IMR-90 (cell line): ENCODE measurements around the gene NXPH1. TPM values are rescaled to one million over a fixed set of nuclear protein-coding genes. Genes with fewer than 3 reads are reported as not detected.

Experiments
- ATAC-seq: fragments of 200-7000 bp; cut with Tn5 transposase; 2 replicates; pipeline ENCODE4 v1.9.1; 2020; ENCODE audit warnings: low read depth, mild to moderate bottlenecking, moderate library complexity
- BruUV-seq: library from RNA; stranded (reverse); fragments of 400-500 nt; replicated peaks from 2 replicates; lab custom pipeline; 2021; lab: Mats Ljungman, UMichigan
- CTCF ChIA-PET: fragments of 300-600 bp; formaldehyde crosslinking; extraction: SDS; loops from one replicate; lab custom pipeline; 2021; ENCODE audit warnings: antibody characterized with exemption; lab: Yijun Ruan, JAX
- POLR2A ChIA-PET: fragments of 300-600 bp; sonication (Branson Sonifier 250); formaldehyde crosslinking; loops from one replicate; lab custom pipeline; 2022; ENCODE audit warnings: antibody characterized with exemption; ENCODE audit not compliant: unreplicated experiment; lab: Charles Lee
- DNase-seq: peaks from one replicate; pipeline ENCODE4 v3.0.0; 2013
- H2AFZ ChIP-seq: replicated peaks from 2 replicates; pipeline ENCODE3; 2013; ENCODE audit warnings: low read length, mild to moderate bottlenecking; ENCODE audit not compliant: poor library complexity
- H2AK5ac ChIP-seq: 2 replicates; pipeline ENCODE4 v1.6.1; 2013; ENCODE audit warnings: low read depth, low read length, inconsistent platforms
- H2AK9ac ChIP-seq: replicated peaks from 2 replicates; pipeline ENCODE3; 2013; ENCODE audit warnings: mild to moderate bottlenecking, low read depth, low read length, moderate library complexity; ENCODE audit not compliant: poor library complexity
- H2BK120ac ChIP-seq: 2 replicates; pipeline ENCODE4 v1.6.1; 2013; ENCODE audit warnings: low read depth, low read length, inconsistent platforms
- H2BK15ac ChIP-seq: 3 replicates; pipeline ENCODE4 v1.6.1; 2013; ENCODE audit warnings: low read depth, low read length, inconsistent platforms
- H2BK20ac ChIP-seq: 2 replicates; pipeline ENCODE4 v1.6.1; 2013; ENCODE audit warnings: low read depth, mild to moderate bottlenecking, inconsistent platforms, low read length, moderate library complexity
- H2BK5ac ChIP-seq: 2 replicates; pipeline ENCODE4 v1.6.1; 2013; ENCODE audit warnings: mild to moderate bottlenecking, low read depth, low read length, inconsistent platforms; ENCODE audit not compliant: poor library complexity, severe bottlenecking
- H3K14ac ChIP-seq: replicated peaks from 2 replicates; pipeline ENCODE4 v1.6.1; 2013; ENCODE audit warnings: low read depth, low read length, inconsistent platforms
- H3K18ac ChIP-seq: 2 replicates; pipeline ENCODE4 v1.6.1; 2013; ENCODE audit warnings: low read depth, low read length, control low read depth
- H3K23ac ChIP-seq: 2 replicates; pipeline ENCODE4 v1.6.1; 2013; ENCODE audit warnings: low read depth, low read length, inconsistent platforms
- H3K27ac ChIP-seq: 2 replicates; pipeline ENCODE4 v1.5.1; 2013; ENCODE audit warnings: mild to moderate bottlenecking, control low read depth, low read length; ENCODE audit not compliant: insufficient read depth
- H3K27me3 ChIP-seq: 2 replicates; pipeline ENCODE4 v1.6.1; 2013; ENCODE audit warnings: low read length; ENCODE audit not compliant: control insufficient read depth, insufficient read depth
- H3K36me3 ChIP-seq: 2 replicates; pipeline ENCODE4 v1.6.1; 2013; ENCODE audit warnings: low read length, mixed read lengths; ENCODE audit not compliant: control insufficient read depth, insufficient read depth
- H3K4ac ChIP-seq: 2 replicates; pipeline ENCODE4 v1.6.1; 2013; ENCODE audit warnings: low read depth, low read length, inconsistent platforms
- H3K4me1 ChIP-seq: 2 replicates; pipeline ENCODE4 v1.6.1; 2013; ENCODE audit warnings: low read length, mixed read lengths; ENCODE audit not compliant: control insufficient read depth, insufficient read depth
- H3K4me2 ChIP-seq: 2 replicates; pipeline ENCODE4 v1.6.1; 2013; ENCODE audit warnings: low read depth, mild to moderate bottlenecking, control low read depth, low read length, moderate library complexity
- H3K4me3 ChIP-seq: 2 replicates; pipeline ENCODE4 v1.5.1; 2013; ENCODE audit warnings: low read depth, mild to moderate bottlenecking, control low read depth, low read length, moderate library complexity; ENCODE audit not compliant: insufficient read depth
- H3K56ac ChIP-seq: 2 replicates; pipeline ENCODE4 v1.6.1; 2013; ENCODE audit warnings: low read length, inconsistent platforms; ENCODE audit not compliant: insufficient read depth; ENCODE audit errors: extremely low read depth
- H3K79me1 ChIP-seq, 2 experiments: 2 replicates each; pipeline ENCODE4 v1.6.1; 2013; ENCODE audit warnings: low read length in 2 of 2, inconsistent platforms in 1 of 2, low read depth in 1 of 2
- H3K9ac ChIP-seq: 2 replicates; pipeline ENCODE4 v1.6.1; 2013; ENCODE audit warnings: low read depth, low read length, control low read depth
- H3K9me1 ChIP-seq: 2 replicates; pipeline ENCODE4 v1.6.1; 2013; ENCODE audit warnings: low read length, inconsistent platforms; ENCODE audit not compliant: insufficient read depth
- H3K9me3 ChIP-seq: 2 replicates; pipeline ENCODE4 v1.6.1; 2013; ENCODE audit warnings: low read length; ENCODE audit not compliant: control insufficient read depth, insufficient read depth
- H4K20me1 ChIP-seq: 2 replicates; pipeline ENCODE4 v1.6.1; 2013; ENCODE audit warnings: low read length, inconsistent platforms; ENCODE audit not compliant: insufficient read depth
- H4K5ac ChIP-seq: 2 replicates; pipeline ENCODE4 v1.6.1; 2013; ENCODE audit warnings: mild to moderate bottlenecking, low read depth, low read length, control low read depth
- H4K8ac ChIP-seq, 2 experiments: 2 replicates each; pipeline ENCODE4 v1.6.1; 2013; ENCODE audit warnings: low read depth in 2 of 2, low read length in 2 of 2, control low read depth in 1 of 2, inconsistent platforms in 1 of 2
- H4K91ac ChIP-seq: 2 replicates; pipeline ENCODE4 v1.6.1; 2013; ENCODE audit warnings: low read depth, low read length, inconsistent platforms; ENCODE audit not compliant: insufficient read depth
- BHLHE40 ChIP-seq: fragments of 150-350 bp; IDR thresholded peaks from 2 replicates; pipeline ENCODE4 v1.6.1; 2016; ENCODE audit warnings: mild to moderate bottlenecking, low read depth, low read length
- CEBPB ChIP-seq: IDR thresholded peaks from 2 replicates; pipeline ENCODE4 v1.6.1; 2012; ENCODE audit warnings: low read depth, low read length, improper control_type of control experiment
- CHD1 ChIP-seq: IDR thresholded peaks from 2 replicates; pipeline ENCODE4 v1.6.1; 2012; ENCODE audit warnings: low read depth, low read length, improper control_type of control experiment
- MAFK ChIP-seq: IDR thresholded peaks from 2 replicates; pipeline ENCODE4 v1.6.1; 2012; ENCODE audit warnings: low read depth, low read length, improper control_type of control experiment
- POLR2A ChIP-seq: IDR thresholded peaks from 2 replicates; pipeline ENCODE4 v1.6.1; 2012; ENCODE audit warnings: mild to moderate bottlenecking, low read depth, low read length
- WGBS, 2 experiments: methylation state at CpG; one replicate each; pipeline versions ENCODE4 v1.1.5 to v1.1.7; 2013; ENCODE audit warnings: missing lambda C conversion rate in 2 of 2; ENCODE audit not compliant: insufficient read length in 1 of 2; ENCODE audit errors: extremely low coverage in 2 of 2; 5-methylcytosine and 5-hydroxymethylcytosine counted together
- dilution Hi-C: fragments of 300-500 bp; cut with HindIII; formaldehyde crosslinking; loops from one replicate; pipeline ENCODE4 v1.14.3; 2018; ENCODE audit warnings: low sequenced_read_pairs; ENCODE audit not compliant: unreplicated experiment
- in situ Hi-C: fragments of 300-500 bp; cut with MboI; formaldehyde crosslinking; loops from 3 replicates; pipeline ENCODE4 v1.14.3; 2019; ENCODE audit warnings: low sequenced_read_pairs, inconsistent platforms, mixed read lengths
- intact Hi-C: fragments of 100-400 bp; cut with micrococcal nuclease; formaldehyde crosslinking; loops from 2 replicates; pipeline ENCODE4 v1.10.0; 2022
- polyA plus RNA-seq, 3 experiments: library from polyadenylated mRNA; depleted of rRNA; stranded (reverse); fragments of >200 nt; gene quantifications; 2 replicates each; pipeline ENCODE4 v1.2.3, GENCODE V29; 2012; ENCODE audit warnings: low replicate concordance in 1 of 3
- total RNA-seq: library from RNA; depleted of rRNA; stranded (reverse); fragments of >200 nt; gene quantifications from 2 replicates; pipeline ENCODE4 v1.2.3, GENCODE V29; 2012
- TF ChIP-seq, protein P1 (sequence below): fragments of 150-350 bp; IDR thresholded peaks from 2 replicates; pipeline ENCODE4 v1.6.1; 2017; ENCODE audit warnings: mild to moderate bottlenecking, antibody characterized with exemption, low read length, low read depth
- TF ChIP-seq, protein P2 (sequence below): fragments of 150-350 bp; IDR thresholded peaks from 2 replicates; pipeline ENCODE4 v1.6.1; 2016; ENCODE audit warnings: low read depth, mild to moderate bottlenecking, low read length, moderate library complexity, borderline replicate concordance

Gene NXPH1
- total and polyA plus RNA-seq, 2 of the 4 experiments (the other 2 are of a cell fraction): not detected

DNA sequence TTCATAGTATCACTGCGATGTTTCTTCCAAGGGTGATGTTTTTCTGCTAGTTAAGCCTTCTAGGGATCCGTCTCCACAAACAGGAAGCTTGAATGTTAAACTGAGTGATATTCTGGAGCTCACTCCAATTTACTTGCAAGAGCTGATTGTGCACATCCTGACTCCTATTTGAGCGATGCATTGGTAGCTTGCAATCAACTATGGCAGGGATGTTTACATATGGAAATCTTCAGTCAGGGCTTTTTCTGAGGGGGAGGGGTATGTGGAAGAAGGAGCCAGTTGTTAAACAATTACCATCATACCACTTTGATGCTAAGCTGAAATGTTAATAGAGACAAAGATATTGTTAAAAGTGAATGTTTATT is 43.2 kb upstream of the NXPH1 start:
- H2AFZ ChIP-seq: no peak overlapping the region
- CTCF ChIA-PET: no interaction called here
- dilution Hi-C loops: no loop called here

More for the DNA sequence above, 43.2 kb upstream of the NXPH1 start:
- H3K4me3 ChIP-seq: no peak overlapping the region
- peaks cover 14% of the 10 kb centered on the region for H3K9me3 ChIP-seq
- no peak overlapping the region for H3K4me2 ChIP-seq
- DNase-seq (no peak), ATAC-seq (no peak)
- H4K91ac ChIP-seq: no peak overlapping the region
- no peak overlapping the region for H3K56ac ChIP-seq
- TF ChIP-seq BHLHE40 (no peak), CHD1 (no peak), CEBPB (no peak), POLR2A (no peak), MAFK (no peak)
- TF ChIP-seq, protein P1, sequence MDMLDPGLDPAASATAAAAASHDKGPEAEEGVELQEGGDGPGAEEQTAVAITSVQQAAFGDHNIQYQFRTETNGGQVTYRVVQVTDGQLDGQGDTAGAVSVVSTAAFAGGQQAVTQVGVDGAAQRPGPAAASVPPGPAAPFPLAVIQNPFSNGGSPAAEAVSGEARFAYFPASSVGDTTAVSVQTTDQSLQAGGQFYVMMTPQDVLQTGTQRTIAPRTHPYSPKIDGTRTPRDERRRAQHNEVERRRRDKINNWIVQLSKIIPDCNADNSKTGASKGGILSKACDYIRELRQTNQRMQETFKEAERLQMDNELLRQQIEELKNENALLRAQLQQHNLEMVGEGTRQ: no peak
- TF ChIP-seq, protein P2, sequence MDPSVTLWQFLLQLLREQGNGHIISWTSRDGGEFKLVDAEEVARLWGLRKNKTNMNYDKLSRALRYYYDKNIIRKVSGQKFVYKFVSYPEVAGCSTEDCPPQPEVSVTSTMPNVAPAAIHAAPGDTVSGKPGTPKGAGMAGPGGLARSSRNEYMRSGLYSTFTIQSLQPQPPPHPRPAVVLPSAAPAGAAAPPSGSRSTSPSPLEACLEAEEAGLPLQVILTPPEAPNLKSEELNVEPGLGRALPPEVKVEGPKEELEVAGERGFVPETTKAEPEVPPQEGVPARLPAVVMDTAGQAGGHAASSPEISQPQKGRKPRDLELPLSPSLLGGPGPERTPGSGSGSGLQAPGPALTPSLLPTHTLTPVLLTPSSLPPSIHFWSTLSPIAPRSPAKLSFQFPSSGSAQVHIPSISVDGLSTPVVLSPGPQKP: no peak
- H2BK15ac ChIP-seq: no peak overlapping the region
- H2BK20ac ChIP-seq: no peak overlapping the region
- H3K9ac ChIP-seq: no peak overlapping the region
- H2AK9ac ChIP-seq: no peak overlapping the region
- no peak overlapping the region for H4K5ac ChIP-seq
- no peaks in the 10 kb centered on the region for H3K9me1 ChIP-seq
- no peaks in the 10 kb centered on the region for H3K4me1 ChIP-seq
- H4K20me1 ChIP-seq: no peaks in the 10 kb centered on the region
- POLR2A ChIA-PET: no interaction called here
- H3K23ac ChIP-seq: no peak overlapping the region
- in situ Hi-C loops: no loop called here
- H3K4ac ChIP-seq: no peak overlapping the region
- BruUV-seq: no TSS peak
- no peak overlapping the region for H3K18ac ChIP-seq
- H2BK5ac ChIP-seq: no peak overlapping the region
- H3K79me1 ChIP-seq: no peaks in the 10 kb centered on the region
- no peak overlapping the region for H2AK5ac ChIP-seq
- H3K36me3 ChIP-seq: no peaks in the 10 kb centered on the region
- no peak overlapping the region for H3K14ac ChIP-seq
- H2BK120ac ChIP-seq: no peak overlapping the region
- no CpG with 5 or more reads among the region's 3 CpGs for WGBS, 2 experiments
- intact Hi-C loops: no loop called here
- H3K27me3 ChIP-seq: no peaks in the 10 kb centered on the region
- H3K27ac ChIP-seq: no peak overlapping the region
- no peak overlapping the region for H4K8ac ChIP-seq
